Tibial nerve (tissue), 3 donors: Measurements from ENCODE around the gene SOX5.

Source experiments
- POLR2A ChIP-seq, 2 donors: fragments of 450-650 bp; IDR thresholded peaks; one replicate each; pipeline ENCODE4 v1.6.1; 2017; ENCODE audit warnings: antibody characterized with exemption in 2 of 2, mild to moderate bottlenecking in 2 of 2, moderate library complexity in 2 of 2
- TF ChIP-seq, protein P1 (sequence below), 5 experiments: fragments of 200-600 bp in 3 of 5; fragments of 450-650 bp in 2 of 5; sonication (generic) in 3 of 5; IDR thresholded peaks; one replicate each; pipeline ENCODE4 v1.5.1; 2016 to 2019; ENCODE audit warnings: antibody characterized with exemption in 5 of 5, mild to moderate bottlenecking in 3 of 5, moderate library complexity in 2 of 5

GRCh38 chr12:23546756-23547155 lies 402.7 kb downstream of the SOX5 start:
- TF ChIP-seq, protein P1, sequence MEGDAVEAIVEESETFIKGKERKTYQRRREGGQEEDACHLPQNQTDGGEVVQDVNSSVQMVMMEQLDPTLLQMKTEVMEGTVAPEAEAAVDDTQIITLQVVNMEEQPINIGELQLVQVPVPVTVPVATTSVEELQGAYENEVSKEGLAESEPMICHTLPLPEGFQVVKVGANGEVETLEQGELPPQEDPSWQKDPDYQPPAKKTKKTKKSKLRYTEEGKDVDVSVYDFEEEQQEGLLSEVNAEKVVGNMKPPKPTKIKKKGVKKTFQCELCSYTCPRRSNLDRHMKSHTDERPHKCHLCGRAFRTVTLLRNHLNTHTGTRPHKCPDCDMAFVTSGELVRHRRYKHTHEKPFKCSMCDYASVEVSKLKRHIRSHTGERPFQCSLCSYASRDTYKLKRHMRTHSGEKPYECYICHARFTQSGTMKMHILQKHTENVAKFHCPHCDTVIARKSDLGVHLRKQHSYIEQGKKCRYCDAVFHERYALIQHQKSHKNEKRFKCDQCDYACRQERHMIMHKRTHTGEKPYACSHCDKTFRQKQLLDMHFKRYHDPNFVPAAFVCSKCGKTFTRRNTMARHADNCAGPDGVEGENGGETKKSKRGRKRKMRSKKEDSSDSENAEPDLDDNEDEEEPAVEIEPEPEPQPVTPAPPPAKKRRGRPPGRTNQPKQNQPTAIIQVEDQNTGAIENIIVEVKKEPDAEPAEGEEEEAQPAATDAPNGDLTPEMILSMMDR (IDR thresholded peaks at IDR 0.05), result no peak
- TF ChIP-seq POLR2A (IDR thresholded peaks at IDR 0.05), result no peak
